ENCODE measurements around the gene HELZ. TPM values are rescaled to one million over a fixed set of nuclear protein-coding genes. Genes with fewer than 3 reads are reported as not detected.

HELZ gene
- total RNA-seq, 1 donor from 2014 or later, result 71.0 TPM

DNA sequence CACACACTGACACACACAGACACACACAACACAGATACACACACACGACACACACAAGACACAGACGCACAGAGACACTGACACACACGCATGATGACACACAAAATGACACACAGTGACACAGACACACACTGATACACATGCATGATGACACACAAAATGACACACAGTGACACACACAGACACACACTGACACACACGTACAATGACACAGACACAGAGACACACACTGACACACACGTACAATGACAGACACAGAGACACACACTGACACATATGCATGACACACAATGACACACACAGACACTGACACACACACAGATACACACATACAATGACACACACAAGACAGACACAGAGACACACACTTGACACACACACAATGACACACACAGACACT lies 190.4 kb downstream of the HELZ start:
- Mint-ChIP-seq H3K27ac (no peak overlapping the region), H3K4me1 (ENCODE audit: low read depth) (peaks cover 5% of the 10 kb centered on the region), H3K4me3 (ENCODE audit: low read depth) (no peak overlapping the region), H3K27me3 (peaks cover 5% of the 10 kb centered on the region), H3K9me3 (ENCODE audit: low read depth) (no peaks in the 10 kb centered on the region), H3K36me3 (ENCODE audit: insufficient read depth) (peaks cover 2% of the 10 kb centered on the region)
- no peak for DNase-seq (ENCODE audit: low spot score, unreplicated experiment)
- no peak for TF ChIP-seq CTCF (IDR thresholded peaks at IDR 0.05; ENCODE audit: unreplicated experiment)

DNA sequence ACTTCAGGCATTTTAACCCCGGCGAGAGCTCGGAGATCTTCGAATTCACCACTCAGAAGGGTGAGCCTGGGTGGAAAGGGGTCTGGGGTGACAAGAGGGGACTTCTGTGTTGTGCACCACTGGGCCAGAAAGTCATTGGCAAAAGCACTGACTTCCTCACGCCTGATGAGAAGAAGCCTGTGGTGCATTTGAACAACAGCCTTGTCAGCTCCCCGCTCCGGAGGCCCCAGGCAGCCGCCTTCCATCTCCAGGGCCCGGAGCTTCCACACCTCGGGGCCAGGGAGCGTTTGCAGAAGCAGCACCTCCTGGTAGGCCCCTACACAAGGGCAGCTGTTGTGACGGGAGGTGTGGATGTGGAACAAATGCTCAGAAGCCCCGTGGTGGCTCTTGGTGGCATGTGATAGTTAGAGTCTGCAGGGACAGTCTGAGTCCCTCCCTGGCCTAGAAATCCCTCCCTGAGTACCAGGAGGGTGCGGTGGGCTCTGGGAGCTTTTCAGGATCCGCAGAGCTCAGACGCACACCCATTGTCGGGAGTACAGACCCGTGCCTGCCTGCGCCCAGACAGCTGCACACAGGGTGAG lies 190.9 kb downstream of the HELZ start:
- no peak for TF ChIP-seq CTCF (IDR thresholded peaks at IDR 0.05; ENCODE audit: unreplicated experiment)
- H3K27me3 Mint-ChIP-seq, result peaks cover 5% of the 10 kb centered on the region
- H3K9me3 Mint-ChIP-seq (ENCODE audit: low read depth), result peaks cover under 1% of the 10 kb centered on the region
- H3K4me3 Mint-ChIP-seq (ENCODE audit: low read depth), result no peak overlapping the region
- peaks cover 2% of the 10 kb centered on the region for H3K36me3 Mint-ChIP-seq (ENCODE audit: insufficient read depth)
- H3K27ac Mint-ChIP-seq, result no peak overlapping the region
- DNase-seq (ENCODE audit: low spot score, unreplicated experiment), result no peak
- H3K4me1 Mint-ChIP-seq (ENCODE audit: low read depth), result peaks cover 5% of the 10 kb centered on the region

DNA sequence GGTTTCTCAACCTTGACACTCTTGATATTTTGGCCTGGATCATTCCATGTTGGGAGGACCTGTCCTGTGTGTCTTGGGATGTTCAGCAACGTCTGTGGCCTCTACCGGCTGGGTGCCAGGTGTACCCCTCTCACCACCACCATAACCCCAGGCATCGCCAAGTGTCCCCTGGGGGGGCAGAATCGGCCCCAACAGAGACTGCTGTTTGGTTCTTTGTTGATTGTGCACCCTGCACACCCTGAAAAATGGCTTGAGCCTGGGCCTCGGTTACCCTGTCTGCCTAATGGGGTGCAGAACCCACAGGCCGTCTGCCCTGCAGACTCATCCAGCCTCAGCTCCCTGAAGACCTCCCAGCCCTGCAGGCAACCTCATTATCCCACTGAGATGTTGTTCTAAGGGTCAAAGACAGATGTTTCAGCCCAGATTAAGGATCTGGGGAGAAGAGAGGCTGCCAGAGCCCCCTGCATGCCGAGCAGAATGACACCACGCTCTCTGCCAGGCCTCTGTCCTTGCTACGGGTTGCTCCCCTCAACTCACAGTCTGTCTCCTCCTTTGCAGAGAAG lies 191.5 kb downstream of the HELZ start:
- TF ChIP-seq CTCF (IDR thresholded peaks at IDR 0.05; ENCODE audit: unreplicated experiment), result no peak
- H3K36me3 Mint-ChIP-seq (ENCODE audit: insufficient read depth), result peaks cover 5% of the 10 kb centered on the region

DNA sequence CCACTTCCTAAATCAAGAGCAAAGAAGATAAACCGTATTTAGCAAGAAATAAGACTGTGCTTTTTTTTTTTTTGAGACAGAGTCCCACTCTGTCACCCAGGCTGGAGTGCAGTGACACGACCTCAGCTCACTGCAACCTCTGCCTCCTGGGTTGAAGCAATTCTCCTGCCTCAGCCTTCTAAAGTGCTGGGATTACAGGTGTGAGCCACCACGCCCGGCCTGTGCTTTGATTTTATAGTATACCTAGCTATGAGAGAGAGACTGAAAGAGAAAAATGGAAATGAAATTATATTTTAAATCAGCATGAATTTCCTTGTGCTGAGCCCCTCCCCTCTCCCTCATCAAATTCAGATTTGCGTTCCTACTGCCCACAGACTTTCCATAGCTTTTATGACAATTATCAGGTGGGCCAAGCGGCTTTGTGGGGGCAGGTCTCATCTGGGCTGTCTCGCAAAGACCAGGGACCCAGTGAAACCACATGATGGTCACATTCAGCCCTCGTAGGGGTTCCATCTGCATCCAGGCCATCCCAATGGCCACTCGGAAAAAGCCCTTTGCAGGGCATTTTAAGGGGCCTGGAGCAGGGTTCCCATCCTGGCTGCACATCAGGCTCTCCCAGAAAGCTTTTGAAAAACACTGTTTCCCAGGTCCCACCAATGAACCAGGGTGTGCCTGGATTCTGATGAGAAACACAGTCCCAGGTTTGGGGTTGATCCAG lies 192.1 kb downstream of the HELZ start:
- Mint-ChIP-seq H3K4me1 (ENCODE audit: low read depth) (peaks cover 5% of the 10 kb centered on the region), H3K9me3 (ENCODE audit: low read depth) (peaks cover 11% of the 10 kb centered on the region), H3K27ac (no peak overlapping the region), H3K27me3 (peaks cover 5% of the 10 kb centered on the region), H3K4me3 (ENCODE audit: low read depth) (no peak overlapping the region), H3K36me3 (ENCODE audit: insufficient read depth) (peaks cover 4% of the 10 kb centered on the region)
- no peak for DNase-seq (ENCODE audit: low spot score, unreplicated experiment)
- TF ChIP-seq CTCF (IDR thresholded peaks at IDR 0.05; ENCODE audit: unreplicated experiment), result no peak

More for the DNA sequence above, 191.5 kb downstream of the HELZ start:
- DNase-seq (ENCODE audit: low spot score, unreplicated experiment), result no peak
- no peak overlapping the region for H3K4me3 Mint-ChIP-seq (ENCODE audit: low read depth)
- H3K4me1 Mint-ChIP-seq (ENCODE audit: low read depth), result peaks cover 5% of the 10 kb centered on the region
- no peak overlapping the region for H3K27ac Mint-ChIP-seq
- peaks cover 6% of the 10 kb centered on the region for H3K9me3 Mint-ChIP-seq (ENCODE audit: low read depth)
- peaks cover 5% of the 10 kb centered on the region for H3K27me3 Mint-ChIP-seq

- Mint-ChIP-seq H3K4me1 (ENCODE audit: low read depth) (peaks cover 12% of the 10 kb centered on the region), H3K27me3 (peaks cover 5% of the 10 kb centered on the region), H3K9me3 (ENCODE audit: low read depth) (peaks cover 17% of the 10 kb centered on the region), H3K36me3 (ENCODE audit: insufficient read depth) (peaks cover 5% of the 10 kb centered on the region), H3K27ac (no peak overlapping the region), H3K4me3 (ENCODE audit: low read depth) (no peak overlapping the region)
- no peak for DNase-seq (ENCODE audit: low spot score, unreplicated experiment)
- TF ChIP-seq CTCF (IDR thresholded peaks at IDR 0.05; ENCODE audit: unreplicated experiment), result no peak
Measured at GRCh38 chr17:67051837-67052236, 193.2 kb downstream of the HELZ start.
